GM18520 (cell line): ENCODE results near the gene COG4.
"Not testable (repeated sequence)": the region's sequence is repeated elsewhere in the genome, so short reads cannot be mapped to it uniquely, and the experiment has no call there.

Source experiments
- ATAC-seq: cut with Tn5 transposase; IDR thresholded peaks from one replicate; pipeline ENCODE4 v1.9.1; 2021; ENCODE audit not compliant: unreplicated experiment

The COG4 gene

GRCh38 chr16:70457446-70458166 lies 65.7 kb downstream of the COG4 start:
- no peak for ATAC-seq

GRCh38 chr16:70455910-70456309 lies 67.4 kb downstream of the COG4 start:
- no peak for ATAC-seq

GRCh38 chr16:70454222-70455034 lies 68.9 kb downstream of the COG4 start, which contains the start of gene FCSK:
Gene FCSK, plus strand, starts transcription at chr16:70454595. Its CDS starts 8,596 bp downstream, at chr16:70463191.
- ATAC-seq: peak; percentile 68

- ATAC-seq: no peak
These were observed 69.5 kb downstream of the COG4 start for GRCh38 chr16:70453892-70454221.

- ATAC-seq: no peak
These were observed 70.0 kb downstream of the COG4 start for GRCh38 chr16:70453117-70453891.

GRCh38 chr16:70451004-70451340 lies 72.4 kb downstream of the COG4 start:
- ATAC-seq: not testable (repeated sequence)

- not testable (repeated sequence) for ATAC-seq
These were observed 73.0 kb downstream of the COG4 start for GRCh38 chr16:70450142-70451003.

- ATAC-seq: no peak
These were observed 75.3 kb downstream of the COG4 start for GRCh38 chr16:70448075-70448474.

GRCh38 chr16:70444249-70445063 lies 78.9 kb downstream of the COG4 start:
- no peak for ATAC-seq

- no peak for ATAC-seq
These were observed 81.0 kb downstream of the COG4 start for GRCh38 chr16:70442344-70442743.

GRCh38 chr16:70441406-70441990 lies 81.9 kb downstream of the COG4 start:
- ATAC-seq: no peak

GRCh38 chr16:70440009-70440692 lies 83.2 kb downstream of the COG4 start:
- no peak for ATAC-seq

GRCh38 chr16:70438969-70439862 lies 84.1 kb downstream of the COG4 start, which contains the start of gene ST3GAL2:
Gene ST3GAL2, minus strand, starts transcription at chr16:70439100. Its CDS starts 40,570 bp downstream, at chr16:70398530.
- peak; percentile 79 for ATAC-seq

- no peak for ATAC-seq
These were observed 84.8 kb downstream of the COG4 start for GRCh38 chr16:70438585-70438968.

- ATAC-seq: no peak
These were observed 85.5 kb downstream of the COG4 start for GRCh38 chr16:70437582-70438557.

GRCh38 chr16:70437017-70437581 lies 86.3 kb downstream of the COG4 start:
- no peak for ATAC-seq
